Activated naive CD4-positive, alpha-beta T cell treated with anti-CD3 and anti-CD28 coated beads for 36 hours (primary cell): ENCODE results near the gene RIPK1. TPM values are rescaled to one million over a fixed set of nuclear protein-coding genes. Genes with fewer than 3 reads are reported as not detected.
A peak's percentile ranks its signal among the peaks of the same experiment; 100 is the strongest.

Experiments used
- CTCF ChIA-PET: fragments of 350-600 bp; sonication (Branson Sonifier 250); formaldehyde crosslinking; loops from one replicate; lab custom pipeline; 2021; ENCODE audit warnings: antibody characterized with exemption; lab: Charles Lee
- DNase-seq: peaks from one replicate; pipeline ENCODE4 v3.0.0-alpha.2; 2020
- H3K27ac Mint-ChIP-seq: one replicate; pipeline ENCODE4 v1.8.0; 2021; ENCODE audit warnings: mild to moderate bottlenecking, mixed read lengths
- H3K27me3 Mint-ChIP-seq: one replicate; pipeline ENCODE4 v1.8.0; 2021; ENCODE audit warnings: low read depth, mixed read lengths
- H3K36me3 Mint-ChIP-seq: one replicate; pipeline ENCODE4 v1.8.0; 2021; ENCODE audit warnings: low read depth, mixed read lengths
- H3K4me1 Mint-ChIP-seq: one replicate; pipeline ENCODE4 v1.8.0; 2021; ENCODE audit warnings: low read depth, mixed read lengths
- H3K4me3 Mint-ChIP-seq: one replicate; pipeline ENCODE4 v1.8.0; 2021; ENCODE audit warnings: mild to moderate bottlenecking, moderate library complexity, mixed read lengths
- H3K9me3 Mint-ChIP-seq: one replicate; pipeline ENCODE4 v1.8.0; 2021; ENCODE audit warnings: mixed read lengths
- intact Hi-C: fragments of 100-400 bp; cut with micrococcal nuclease; formaldehyde crosslinking; loops from one replicate; pipeline ENCODE4 v1.15.1; 2023
- total RNA-seq, 2 experiments: library from RNA; stranded (reverse); gene quantifications; one replicate each; pipeline ENCODE4 v1.2.3, GENCODE V29; 2021

RIPK1 gene
- total RNA-seq, 2 experiments from 2014 or later: 8.8 to 10.1 TPM

- no peak for DNase-seq
- CTCF ChIA-PET: no interaction called here
- H3K4me1 Mint-ChIP-seq: no peaks in the 10 kb centered on the region
- peaks cover 10% of the 10 kb centered on the region for H3K36me3 Mint-ChIP-seq
- H3K4me3 Mint-ChIP-seq: no peak overlapping the region
- H3K27me3 Mint-ChIP-seq: no peaks in the 10 kb centered on the region
- no peak overlapping the region for H3K27ac Mint-ChIP-seq
- intact Hi-C loops: no loop called here
- H3K9me3 Mint-ChIP-seq: no peaks in the 10 kb centered on the region
These were observed 26.5 kb downstream of the RIPK1 start for GRCh38 chr6:3094815-3095214.

DNA sequence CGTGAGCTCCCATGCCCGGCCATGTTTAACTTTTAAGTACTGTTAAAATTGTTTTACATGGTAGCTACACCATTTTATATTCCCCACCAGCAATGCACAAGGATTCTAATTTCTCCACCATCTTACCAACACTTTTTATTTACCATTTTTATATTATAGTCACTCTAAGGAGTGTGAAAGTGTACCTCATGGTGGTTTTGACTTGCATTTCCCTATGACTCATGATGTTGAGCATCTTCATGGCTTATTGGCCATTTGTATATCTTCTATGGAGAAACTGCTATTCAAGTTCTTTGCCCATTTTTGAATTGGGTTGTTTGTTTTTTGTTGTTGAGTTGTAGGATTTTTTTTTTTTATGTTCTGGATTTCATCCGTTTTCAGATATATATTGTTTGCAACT is 34.6 kb downstream of the RIPK1 start:
- Mint-ChIP-seq H3K4me3 (no peak overlapping the region), H3K36me3 (peaks cover 18% of the 10 kb centered on the region), H3K27me3 (no peaks in the 10 kb centered on the region), H3K27ac (no peak overlapping the region), H3K9me3 (no peaks in the 10 kb centered on the region), H3K4me1 (peaks cover 4% of the 10 kb centered on the region)
- DNase-seq: no peak
- intact Hi-C loops: no loop called here
- CTCF ChIA-PET: no interaction called here

GRCh38 chr6:3108746-3109414 is 40.6 kb downstream of the RIPK1 start:
- no peak for DNase-seq
- Mint-ChIP-seq H3K27ac (peak overlapping the region; percentile 9), H3K4me1 (no peaks in the 10 kb centered on the region), H3K9me3 (no peaks in the 10 kb centered on the region), H3K4me3 (no peak overlapping the region), H3K36me3 (peaks cover 33% of the 10 kb centered on the region), H3K27me3 (no peaks in the 10 kb centered on the region)
- CTCF ChIA-PET: interaction anchor here (0.6 to 0.8 kb wide), 2 partner anchors 18 to 149 kb away, joined by 3 to 5 read pairs; no protein-coding TSS in a partner anchor
- intact Hi-C loops: no loop called here

- H3K27me3 Mint-ChIP-seq: no peaks in the 10 kb centered on the region
- H3K4me1 Mint-ChIP-seq: no peaks in the 10 kb centered on the region
- H3K27ac Mint-ChIP-seq: no peak overlapping the region
- CTCF ChIA-PET: interaction anchor here (0.6 kb wide), 1 partner anchor 17 kb away, joined by 5 read pairs; no protein-coding TSS in a partner anchor
- intact Hi-C loops: no loop called here
- no peaks in the 10 kb centered on the region for H3K9me3 Mint-ChIP-seq
- DNase-seq: no peak
- H3K36me3 Mint-ChIP-seq: peaks cover 27% of the 10 kb centered on the region
- no peak overlapping the region for H3K4me3 Mint-ChIP-seq
These were observed 41.5 kb downstream of the RIPK1 start for GRCh38 chr6:3109761-3110160.

- intact Hi-C loops: no loop called here
- peaks cover 12% of the 10 kb centered on the region for H3K4me1 Mint-ChIP-seq
- H3K27ac Mint-ChIP-seq: peak overlapping the region; percentile 41
- peaks cover 13% of the 10 kb centered on the region for H3K36me3 Mint-ChIP-seq
- no peaks in the 10 kb centered on the region for H3K9me3 Mint-ChIP-seq
- no peaks in the 10 kb centered on the region for H3K27me3 Mint-ChIP-seq
- CTCF ChIA-PET: no interaction called here
- H3K4me3 Mint-ChIP-seq: no peak overlapping the region
- DNase-seq: no peak
These were observed 46.1 kb downstream of the RIPK1 start for GRCh38 chr6:3114377-3114776.

DNA sequence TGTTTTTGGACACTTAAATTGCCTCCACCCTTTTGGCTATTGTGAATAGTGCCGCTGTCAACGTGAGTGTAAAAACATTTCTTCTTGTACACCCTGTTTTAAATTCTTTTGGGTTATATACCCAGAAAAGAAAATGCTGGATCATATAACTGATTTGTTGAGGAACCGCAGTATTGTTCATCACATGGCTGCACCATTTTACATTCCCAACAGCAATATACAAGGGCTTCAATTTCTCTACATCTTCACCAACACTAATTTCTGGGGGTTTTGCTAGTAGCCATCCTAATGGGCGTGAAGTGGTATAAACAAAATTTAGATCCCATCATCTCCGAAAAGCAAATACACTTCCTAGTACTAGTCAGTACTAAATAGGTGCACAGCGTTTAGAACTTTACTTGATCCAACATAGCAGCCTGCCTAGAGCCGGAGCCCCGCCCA is 49.6 kb downstream of the RIPK1 start:
- intact Hi-C loops: loop anchor here (1.0 to 5.0 kb wide), 13 partner anchors 8 to 1885 kb away; partner anchors contain the start of genes ECI2, NQO2, PSMG4 and SERPINB1
- H3K36me3 Mint-ChIP-seq: peaks cover 6% of the 10 kb centered on the region
- no peaks in the 10 kb centered on the region for H3K9me3 Mint-ChIP-seq
- H3K27me3 Mint-ChIP-seq: no peaks in the 10 kb centered on the region
- peak overlapping the region; percentile 83 for H3K4me3 Mint-ChIP-seq
- DNase-seq: no peak
- peak overlapping the region; percentile 78 for H3K27ac Mint-ChIP-seq
- peaks cover 20% of the 10 kb centered on the region for H3K4me1 Mint-ChIP-seq
- CTCF ChIA-PET: no interaction called here

GRCh38 chr6:3118353-3119039 is 50.2 kb downstream of the RIPK1 start, which contains the start of gene BPHL:
BPHL (plus strand) TSS chr6:3118711; CDS start chr6:3118741, 30 bp downstream.
- DNase-seq: peak; percentile 99
- Mint-ChIP-seq H3K27ac (peak within 1 kb of the TSS; percentile 78), H3K4me1 (peaks cover 21% of the 10 kb centered on the region), H3K4me3 (peak within 1 kb of the TSS; percentile 83), H3K27me3 (no peaks in the 10 kb centered on the region), H3K9me3 (no peaks in the 10 kb centered on the region), H3K36me3 (peaks cover 4% of the 10 kb centered on the region)
- intact Hi-C loops: loop anchor here (1.0 to 5.0 kb wide), 13 partner anchors 8 to 1884 kb away; partner anchors contain the start of genes ECI2, NQO2, PSMG4 and SERPINB1
- CTCF ChIA-PET: no interaction called here

DNA sequence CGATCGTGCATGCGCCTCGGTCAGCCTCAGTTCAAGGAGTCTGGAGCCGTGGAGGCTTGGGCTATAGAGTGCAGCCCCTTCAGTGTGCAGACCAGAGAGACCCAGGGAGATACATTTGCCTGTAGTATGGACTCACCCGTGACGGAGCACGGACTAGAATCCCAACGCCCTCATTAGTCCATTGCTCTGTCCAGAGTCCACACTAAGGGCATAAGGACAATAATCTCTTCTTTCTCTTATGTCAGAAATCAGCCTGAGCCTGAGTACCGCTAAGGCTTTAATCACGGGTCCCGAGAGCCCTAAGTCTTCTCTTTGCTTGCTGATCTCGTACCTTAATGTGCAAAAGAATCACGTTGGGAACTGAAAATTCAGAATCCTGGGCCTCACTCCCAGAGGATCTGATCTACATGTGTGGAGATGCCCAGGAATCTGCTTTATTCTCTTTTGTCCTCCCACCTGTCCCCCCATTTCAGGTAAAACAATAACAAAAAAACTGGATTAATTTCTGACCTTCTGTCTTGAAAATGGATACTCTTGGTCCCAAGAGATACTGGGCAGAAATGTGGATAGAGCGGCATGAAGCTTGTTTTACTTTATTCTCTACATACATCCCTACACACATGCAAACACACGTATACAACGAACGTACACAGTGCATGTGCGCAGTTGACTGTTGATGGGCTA is 50.9 kb downstream of the RIPK1 start:
- no peaks in the 10 kb centered on the region for H3K27me3 Mint-ChIP-seq
- H3K4me1 Mint-ChIP-seq: peaks cover 27% of the 10 kb centered on the region
- H3K4me3 Mint-ChIP-seq: peak overlapping the region; percentile 83
- peaks cover 1% of the 10 kb centered on the region for H3K36me3 Mint-ChIP-seq
- H3K27ac Mint-ChIP-seq: no peak overlapping the region
- intact Hi-C loops: loop anchor here (2.0 to 5.0 kb wide), 3 partner anchors 238 to 1884 kb away; no protein-coding TSS in a partner anchor
- CTCF ChIA-PET: interaction anchor here (0.6 to 1.2 kb wide), 2 partner anchors 61 to 133 kb away, joined by 3 to 8 read pairs; no protein-coding TSS in a partner anchor
- DNase-seq: no peak
- H3K9me3 Mint-ChIP-seq: no peaks in the 10 kb centered on the region

DNA sequence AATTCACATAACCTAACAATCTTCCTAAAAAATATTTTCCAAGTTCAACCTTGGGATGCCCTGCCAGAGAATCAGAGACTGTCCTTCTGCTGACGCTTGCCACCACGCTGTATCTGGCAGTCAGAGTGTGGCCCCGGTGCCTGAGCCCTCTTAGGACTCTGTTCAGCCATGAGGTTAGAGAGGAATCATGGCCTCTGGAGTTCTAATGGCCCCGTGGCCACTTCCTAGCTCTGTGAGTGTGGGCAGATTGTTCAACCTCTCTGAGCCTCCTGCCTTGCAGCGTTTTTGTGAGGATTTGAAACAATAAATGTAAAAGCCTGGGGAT is 52.4 kb downstream of the RIPK1 start:
- no peaks in the 10 kb centered on the region for H3K9me3 Mint-ChIP-seq

GRCh38 chr6:3122823-3123182 is 54.5 kb downstream of the RIPK1 start:
- CTCF ChIA-PET: interaction anchor here (0.7 to 5.1 kb wide), 3 partner anchors 14 to 129 kb away, joined by 3 to 40 read pairs (median 3); no protein-coding TSS in a partner anchor
- no peak for DNase-seq
- Mint-ChIP-seq H3K4me1 (peaks cover 21% of the 10 kb centered on the region), H3K27me3 (no peaks in the 10 kb centered on the region), H3K9me3 (no peaks in the 10 kb centered on the region), H3K36me3 (peaks cover 1% of the 10 kb centered on the region), H3K27ac (no peak overlapping the region), H3K4me3 (no peak overlapping the region)
- intact Hi-C loops: no loop called here

More for the DNA sequence above, 52.4 kb downstream of the RIPK1 start:
- H3K36me3 Mint-ChIP-seq: peaks cover 1% of the 10 kb centered on the region
- DNase-seq: no peak
- H3K4me3 Mint-ChIP-seq: no peak overlapping the region
- intact Hi-C loops: no loop called here
- H3K27ac Mint-ChIP-seq: no peak overlapping the region
- H3K27me3 Mint-ChIP-seq: no peaks in the 10 kb centered on the region
- CTCF ChIA-PET: interaction anchor here (0.6 to 5.1 kb wide), 5 partner anchors 28 to 891 kb away, joined by 3 to 40 read pairs (median 3); no protein-coding TSS in a partner anchor
- peaks cover 27% of the 10 kb centered on the region for H3K4me1 Mint-ChIP-seq

DNA sequence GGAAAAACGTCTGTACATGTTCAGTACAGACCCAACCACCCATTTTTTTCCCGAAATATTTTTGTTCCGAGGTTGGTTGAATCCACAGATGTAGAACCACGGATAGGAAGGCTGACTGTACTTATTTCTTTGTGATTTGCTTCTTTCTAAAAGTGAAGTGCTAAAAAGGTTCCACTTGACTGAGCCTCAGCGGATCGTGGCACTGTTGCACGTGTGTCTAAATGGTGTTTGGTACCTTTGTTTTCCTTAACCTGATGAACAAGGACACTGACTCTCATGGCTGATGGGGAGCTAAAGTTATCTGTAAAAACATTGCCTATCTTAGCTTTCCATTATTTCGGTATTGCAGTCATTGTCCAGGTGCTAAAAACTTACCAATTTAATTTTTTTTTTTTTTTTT is 56.4 kb downstream of the RIPK1 start:
- CTCF ChIA-PET: interaction anchor here (0.6 to 5.1 kb wide), 7 partner anchors 11 to 134 kb away, joined by 3 to 40 read pairs (median 4); no protein-coding TSS in a partner anchor
- no peaks in the 10 kb centered on the region for H3K27me3 Mint-ChIP-seq
- intact Hi-C loops: loop anchor here (5.0 kb wide), 1 partner anchor 333 kb away; the partner anchor contains the start of gene SLC22A23
- peaks cover 12% of the 10 kb centered on the region for H3K4me1 Mint-ChIP-seq
- H3K36me3 Mint-ChIP-seq: peaks cover 3% of the 10 kb centered on the region
- DNase-seq: no peak
- no peak overlapping the region for H3K4me3 Mint-ChIP-seq
- no peaks in the 10 kb centered on the region for H3K9me3 Mint-ChIP-seq
- no peak overlapping the region for H3K27ac Mint-ChIP-seq

DNA sequence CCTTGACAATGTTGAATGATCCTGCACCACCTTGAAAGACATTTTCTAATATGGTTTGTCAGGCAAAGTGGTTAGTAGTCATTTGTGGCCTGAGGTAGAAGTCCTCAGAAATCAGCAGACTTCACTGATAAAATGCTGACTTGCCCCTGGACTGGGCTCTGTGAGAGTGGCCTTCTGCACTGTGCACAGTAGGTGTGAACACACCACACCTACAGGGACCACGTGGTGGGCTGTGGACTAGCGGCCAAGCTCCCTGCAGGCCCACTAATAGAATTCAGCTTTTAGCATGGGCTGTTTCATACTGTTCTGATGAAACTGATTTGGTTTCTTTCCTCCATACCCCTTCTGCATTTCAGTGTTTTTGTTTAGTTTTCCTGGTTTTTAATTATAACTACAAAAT is 57.5 kb downstream of the RIPK1 start:
- intact Hi-C loops: loop anchor here (1.0 to 5.0 kb wide), 8 partner anchors 8 to 606 kb away; partner anchors contain the start of genes BPHL, PSMG4 and SLC22A23
- no peak for DNase-seq
- Mint-ChIP-seq H3K27ac (no peak overlapping the region), H3K4me3 (no peak overlapping the region), H3K36me3 (peaks cover 3% of the 10 kb centered on the region), H3K9me3 (no peaks in the 10 kb centered on the region), H3K4me1 (peaks cover 7% of the 10 kb centered on the region), H3K27me3 (no peaks in the 10 kb centered on the region)
- CTCF ChIA-PET: interaction anchor here (0.6 to 1.5 kb wide), 13 partner anchors 21 to 601 kb away, joined by 3 to 19 read pairs (median 3); partner anchors contain the start of gene PSMG4
